Memory B cell (primary cell): Measurements from ENCODE around the gene ZXDC.

ENCODE experiments used
- ATAC-seq: fragments of 150-1000 bp; cut with Tn5 transposase; 2 replicates; pipeline ENCODE4 v1.10.0; 2021; ENCODE audit warnings: low read depth, mild to moderate bottlenecking, moderate library complexity
- DNase-seq, 2 donors: peaks; one replicate each; pipeline ENCODE4 v3.0.0; 2022; ENCODE audit warnings: low spot score in 2 of 2
- H3K27ac Mint-ChIP-seq: one replicate; pipeline ENCODE4 v1.8.0; 2022; ENCODE audit warnings: mild to moderate bottlenecking, moderate library complexity, mixed read lengths
- H3K27me3 Mint-ChIP-seq: one replicate; pipeline ENCODE4 v1.8.0; 2022; ENCODE audit warnings: mixed read lengths
- H3K36me3 Mint-ChIP-seq: one replicate; pipeline ENCODE4 v1.8.0; 2022; ENCODE audit warnings: mild to moderate bottlenecking, mixed read lengths
- H3K4me1 Mint-ChIP-seq: one replicate; pipeline ENCODE4 v1.8.0; 2022; ENCODE audit warnings: mixed read lengths
- H3K4me3 Mint-ChIP-seq: one replicate; pipeline ENCODE4 v1.8.0; 2022; ENCODE audit warnings: mild to moderate bottlenecking, moderate library complexity, mixed read lengths
- H3K9me3 Mint-ChIP-seq: one replicate; pipeline ENCODE4 v1.8.0; 2022; ENCODE audit warnings: mixed read lengths

The ZXDC gene

GRCh38 chr3:126516936-126517290 lies 41.2 kb upstream of the ZXDC start:
- H3K4me1 Mint-ChIP-seq = no peaks in the 10 kb centered on the region
- no peak overlapping the region for H3K4me3 Mint-ChIP-seq
- DNase-seq = no peak
- H3K27me3 Mint-ChIP-seq = no peaks in the 10 kb centered on the region
- no peak overlapping the region for H3K27ac Mint-ChIP-seq
- ATAC-seq = no peak
- no peaks in the 10 kb centered on the region for H3K9me3 Mint-ChIP-seq
- no peaks in the 10 kb centered on the region for H3K36me3 Mint-ChIP-seq

- Mint-ChIP-seq H3K4me3 (no peak overlapping the region), H3K36me3 (no peaks in the 10 kb centered on the region), H3K9me3 (no peaks in the 10 kb centered on the region), H3K27ac (no peak overlapping the region), H3K27me3 (no peaks in the 10 kb centered on the region), H3K4me1 (no peaks in the 10 kb centered on the region)
- no peak for DNase-seq
- ATAC-seq = no peak
Observed at GRCh38 chr3:126516152-126516935, 40.7 kb upstream of the ZXDC start.

- H3K4me3 Mint-ChIP-seq = no peak overlapping the region
- no peaks in the 10 kb centered on the region for H3K36me3 Mint-ChIP-seq
- H3K27me3 Mint-ChIP-seq = no peaks in the 10 kb centered on the region
- ATAC-seq (no peak), DNase-seq (no peak)
- no peak overlapping the region for H3K27ac Mint-ChIP-seq
- no peaks in the 10 kb centered on the region for H3K9me3 Mint-ChIP-seq
- H3K4me1 Mint-ChIP-seq = no peaks in the 10 kb centered on the region
Observed at GRCh38 chr3:126515066-126515706, 39.5 kb upstream of the ZXDC start.

GRCh38 chr3:126514161-126514560 lies 38.5 kb upstream of the ZXDC start:
- H3K4me1 Mint-ChIP-seq = no peaks in the 10 kb centered on the region
- no peaks in the 10 kb centered on the region for H3K27me3 Mint-ChIP-seq
- no peak for ATAC-seq
- no peak overlapping the region for H3K27ac Mint-ChIP-seq
- H3K36me3 Mint-ChIP-seq = no peaks in the 10 kb centered on the region
- H3K9me3 Mint-ChIP-seq = no peaks in the 10 kb centered on the region
- DNase-seq = no peak
- H3K4me3 Mint-ChIP-seq = no peak overlapping the region

- Mint-ChIP-seq H3K27ac (no peak overlapping the region), H3K4me3 (no peak overlapping the region), H3K27me3 (no peaks in the 10 kb centered on the region), H3K9me3 (no peaks in the 10 kb centered on the region), H3K4me1 (no peaks in the 10 kb centered on the region), H3K36me3 (no peaks in the 10 kb centered on the region)
- ATAC-seq (no peak), DNase-seq (no peak)
Observed at GRCh38 chr3:126512916-126513650, 37.4 kb upstream of the ZXDC start.

- H3K4me1 Mint-ChIP-seq = no peaks in the 10 kb centered on the region
- ATAC-seq = no peak
- H3K27ac Mint-ChIP-seq = no peak overlapping the region
- no peak for DNase-seq
- H3K27me3 Mint-ChIP-seq = no peaks in the 10 kb centered on the region
- no peak overlapping the region for H3K4me3 Mint-ChIP-seq
- H3K36me3 Mint-ChIP-seq = no peaks in the 10 kb centered on the region
- H3K9me3 Mint-ChIP-seq = no peaks in the 10 kb centered on the region
Observed at GRCh38 chr3:126512026-126512425, 36.3 kb upstream of the ZXDC start.

GRCh38 chr3:126511291-126511690 lies 35.6 kb upstream of the ZXDC start:
- DNase-seq (no peak), ATAC-seq (no peak)
- Mint-ChIP-seq H3K27ac (no peak overlapping the region), H3K4me1 (no peaks in the 10 kb centered on the region), H3K9me3 (no peaks in the 10 kb centered on the region), H3K27me3 (no peaks in the 10 kb centered on the region), H3K4me3 (no peak overlapping the region), H3K36me3 (no peaks in the 10 kb centered on the region)

GRCh38 chr3:126510308-126510910 lies 34.7 kb upstream of the ZXDC start:
- ATAC-seq (no peak), DNase-seq (no peak)
- Mint-ChIP-seq H3K4me1 (no peaks in the 10 kb centered on the region), H3K9me3 (no peaks in the 10 kb centered on the region), H3K27me3 (peaks cover 2% of the 10 kb centered on the region), H3K36me3 (no peaks in the 10 kb centered on the region), H3K27ac (no peak overlapping the region), H3K4me3 (no peak overlapping the region)

GRCh38 chr3:126509597-126510307 lies 34.1 kb upstream of the ZXDC start:
- H3K27ac Mint-ChIP-seq = no peak overlapping the region
- H3K4me3 Mint-ChIP-seq = no peak overlapping the region
- H3K36me3 Mint-ChIP-seq = no peaks in the 10 kb centered on the region
- H3K9me3 Mint-ChIP-seq = no peaks in the 10 kb centered on the region
- no peak for DNase-seq
- ATAC-seq = no peak
- peaks cover 7% of the 10 kb centered on the region for H3K27me3 Mint-ChIP-seq
- no peaks in the 10 kb centered on the region for H3K4me1 Mint-ChIP-seq

GRCh38 chr3:126508564-126508964 lies 32.9 kb upstream of the ZXDC start:
- ATAC-seq (no peak), DNase-seq (no peak)
- no peak overlapping the region for H3K27ac Mint-ChIP-seq
- H3K27me3 Mint-ChIP-seq = peaks cover 7% of the 10 kb centered on the region
- no peaks in the 10 kb centered on the region for H3K4me1 Mint-ChIP-seq
- H3K9me3 Mint-ChIP-seq = no peaks in the 10 kb centered on the region
- no peaks in the 10 kb centered on the region for H3K36me3 Mint-ChIP-seq
- H3K4me3 Mint-ChIP-seq = no peak overlapping the region

- Mint-ChIP-seq H3K27ac (no peak overlapping the region), H3K4me3 (no peak overlapping the region), H3K9me3 (no peaks in the 10 kb centered on the region), H3K4me1 (no peaks in the 10 kb centered on the region), H3K27me3 (peaks cover 7% of the 10 kb centered on the region), H3K36me3 (no peaks in the 10 kb centered on the region)
- ATAC-seq (no peak), DNase-seq (no peak)
Observed at GRCh38 chr3:126507886-126508285, 32.2 kb upstream of the ZXDC start.

- H3K4me3 Mint-ChIP-seq = no peak overlapping the region
- no peak for ATAC-seq
- H3K27ac Mint-ChIP-seq = no peak overlapping the region
- H3K4me1 Mint-ChIP-seq = peaks cover 2% of the 10 kb centered on the region
- H3K36me3 Mint-ChIP-seq = no peaks in the 10 kb centered on the region
- DNase-seq = no peak
- H3K9me3 Mint-ChIP-seq = no peaks in the 10 kb centered on the region
- peaks cover 7% of the 10 kb centered on the region for H3K27me3 Mint-ChIP-seq
Observed at GRCh38 chr3:126503701-126504100, 28.0 kb upstream of the ZXDC start.

GRCh38 chr3:126502656-126503055 lies 27.0 kb upstream of the ZXDC start:
- no peak for ATAC-seq
- no peak overlapping the region for H3K4me3 Mint-ChIP-seq

GRCh38 chr3:126501736-126502135 lies 26.0 kb upstream of the ZXDC start:
- H3K36me3 Mint-ChIP-seq = no peaks in the 10 kb centered on the region
- no peaks in the 10 kb centered on the region for H3K9me3 Mint-ChIP-seq
- no peak for DNase-seq
- no peak for ATAC-seq
- no peak overlapping the region for H3K4me3 Mint-ChIP-seq
- H3K27me3 Mint-ChIP-seq = peaks cover 7% of the 10 kb centered on the region
- no peak overlapping the region for H3K27ac Mint-ChIP-seq
- H3K4me1 Mint-ChIP-seq = peaks cover 2% of the 10 kb centered on the region

More at GRCh38 chr3:126502656-126503055, 27.0 kb upstream of the ZXDC start:
- Mint-ChIP-seq H3K27ac (no peak overlapping the region), H3K9me3 (no peaks in the 10 kb centered on the region), H3K27me3 (peaks cover 7% of the 10 kb centered on the region), H3K4me1 (peaks cover 2% of the 10 kb centered on the region), H3K36me3 (no peaks in the 10 kb centered on the region)
- DNase-seq = no peak
